ENCODE measurements around the gene NOL8.

The NOL8 gene

GRCh38 chr9:92276331-92277032 is 48.7 kb downstream of the NOL8 start:
- Histone ChIP-seq H4K20me1 (ENCODE audit: insufficient read depth, low read length) (no peaks in the 10 kb centered on the region), H3K9me3 (replicated peaks; ENCODE audit: insufficient read depth, low read length) (no peaks in the 10 kb centered on the region), H3K4me2 (ENCODE audit: low read depth, low read length) (no peak overlapping the region), H3K9me2 (replicated peaks; ENCODE audit: insufficient read depth, low read length) (no peaks in the 10 kb centered on the region), H3K36me3 (replicated peaks; ENCODE audit: insufficient read depth, low read length) (peaks cover 42% of the 10 kb centered on the region), H3K27ac (ENCODE audit: low read length) (no peak overlapping the region), H3K27me3 (replicated peaks; ENCODE audit: insufficient read depth, low read length) (no peaks in the 10 kb centered on the region), H3K4me1 (ENCODE audit: low read length) (no peaks in the 10 kb centered on the region), H3F3A (ENCODE audit: insufficient read depth, low read length) (no peaks in the 10 kb centered on the region), H3K9ac (ENCODE audit: low read length) (no peak overlapping the region), H2AFZ (ENCODE audit: low read length) (no peak overlapping the region), H3K4me3 (ENCODE audit: low read length) (no peak overlapping the region), H3K79me2 (ENCODE audit: low read length) (peaks cover 18% of the 10 kb centered on the region)
- DNase-seq = no peak
- no peak for TF ChIP-seq EZH2 (optimal IDR thresholded peaks at IDR 0.05; ENCODE audit: low read depth, low read length)
- no peak for TF ChIP-seq EZH2phosphoT487 (IDR thresholded peaks at IDR 0.05; ENCODE audit: low read length)
- no peak for TF ChIP-seq CTCF (IDR thresholded peaks at IDR 0.05; ENCODE audit: low read length)

- Histone ChIP-seq H3K27me3 (replicated peaks; ENCODE audit: insufficient read depth, low read length) (no peaks in the 10 kb centered on the region), H3K4me1 (ENCODE audit: low read length) (no peaks in the 10 kb centered on the region), H3K79me2 (ENCODE audit: low read length) (peaks cover 14% of the 10 kb centered on the region), H3K9me2 (replicated peaks; ENCODE audit: insufficient read depth, low read length) (no peaks in the 10 kb centered on the region), H3K9me3 (replicated peaks; ENCODE audit: insufficient read depth, low read length) (no peaks in the 10 kb centered on the region), H3K4me2 (ENCODE audit: low read depth, low read length) (no peak overlapping the region), H3K4me3 (ENCODE audit: low read length) (no peak overlapping the region), H2AFZ (ENCODE audit: low read length) (no peak overlapping the region), H3F3A (ENCODE audit: insufficient read depth, low read length) (no peaks in the 10 kb centered on the region), H3K9ac (ENCODE audit: low read length) (no peak overlapping the region), H3K36me3 (replicated peaks; ENCODE audit: insufficient read depth, low read length) (peaks cover 47% of the 10 kb centered on the region), H3K27ac (ENCODE audit: low read length) (no peak overlapping the region), H4K20me1 (ENCODE audit: insufficient read depth, low read length) (no peaks in the 10 kb centered on the region)
- DNase-seq = no peak
- no peak for TF ChIP-seq EZH2 (optimal IDR thresholded peaks at IDR 0.05; ENCODE audit: low read depth, low read length)
- TF ChIP-seq EZH2phosphoT487 (IDR thresholded peaks at IDR 0.05; ENCODE audit: low read length) = no peak
- TF ChIP-seq CTCF (IDR thresholded peaks at IDR 0.05; ENCODE audit: low read length) = no peak
Measured at GRCh38 chr9:92275541-92275940, 49.6 kb downstream of the NOL8 start.

- no peaks in the 10 kb centered on the region for H4K20me1 ChIP-seq (ENCODE audit: insufficient read depth, low read length)
- no peak overlapping the region for H3K4me2 ChIP-seq (ENCODE audit: low read depth, low read length)
- no peak overlapping the region for H2AFZ ChIP-seq (ENCODE audit: low read length)
- no peak overlapping the region for H3K27ac ChIP-seq (ENCODE audit: low read length)
- no peaks in the 10 kb centered on the region for H3K9me3 ChIP-seq (replicated peaks; ENCODE audit: insufficient read depth, low read length)
- peaks cover 54% of the 10 kb centered on the region for H3K36me3 ChIP-seq (replicated peaks; ENCODE audit: insufficient read depth, low read length)
- no peak overlapping the region for H3K9ac ChIP-seq (ENCODE audit: low read length)
- H3K79me2 ChIP-seq (ENCODE audit: low read length) = peaks cover 16% of the 10 kb centered on the region; the same call in 1 of the 2 replicates
- no peaks in the 10 kb centered on the region for H3K9me2 ChIP-seq (replicated peaks; ENCODE audit: insufficient read depth, low read length)
- no peaks in the 10 kb centered on the region for H3F3A ChIP-seq (ENCODE audit: insufficient read depth, low read length)
- no peaks in the 10 kb centered on the region for H3K4me1 ChIP-seq (ENCODE audit: low read length)
- no peak for DNase-seq
- TF ChIP-seq CTCF (IDR thresholded peaks at IDR 0.05; ENCODE audit: low read length) (no peak), EZH2 (optimal IDR thresholded peaks at IDR 0.05; ENCODE audit: low read depth, low read length) (no peak), EZH2phosphoT487 (IDR thresholded peaks at IDR 0.05; ENCODE audit: low read length) (no peak)
- H3K27me3 ChIP-seq (replicated peaks; ENCODE audit: insufficient read depth, low read length) = no peaks in the 10 kb centered on the region
- H3K4me3 ChIP-seq (ENCODE audit: low read length) = no peak overlapping the region
Measured at GRCh38 chr9:92270511-92270910, 54.6 kb downstream of the NOL8 start.
